Neural cell (in vitro differentiated cells): Measurements from ENCODE around the gene LVRN. TPM values are rescaled to one million over a fixed set of nuclear protein-coding genes. Genes with fewer than 3 reads are reported as not detected.

Experiments
- H2AFZ ChIP-seq: fragments of 200-600, 300-800 bp; sonication (generic), shearing (Covaris generic); 2 replicates; pipeline ENCODE4 v1.6.0; 2014; ENCODE audit warnings: low read depth, mild to moderate bottlenecking, antibody characterized with exemption, low read length, moderate library complexity
- H3F3A ChIP-seq: fragments of 200-600 bp; shearing (Covaris generic); 2 replicates; pipeline ENCODE4 v1.6.1; 2016; ENCODE audit warnings: mild to moderate bottlenecking, moderate library complexity, mixed read lengths, antibody characterized with exemption, low read length; ENCODE audit not compliant: insufficient read depth, poor library complexity, severe bottlenecking
- H3K27ac ChIP-seq: fragments of 200-600, 300-800 bp; sonication (generic), shearing (Covaris generic); 2 replicates; pipeline ENCODE4 v1.5.1; 2014; ENCODE audit warnings: mild to moderate bottlenecking, low read length, moderate library complexity
- H3K27me3 ChIP-seq: fragments of 300-800, 200-600 bp; sonication (generic), shearing (Covaris generic); 2 replicates; pipeline ENCODE4 v1.6.0; 2014; ENCODE audit warnings: mild to moderate bottlenecking, low read depth, low read length, moderate library complexity; ENCODE audit not compliant: insufficient read depth
- H3K36me3 ChIP-seq: fragments of 300-800, 200-600 bp; sonication (generic), shearing (Covaris generic); 2 replicates; pipeline ENCODE4 v1.5.1; 2014; ENCODE audit warnings: mild to moderate bottlenecking, antibody characterized with exemption, low read length, moderate library complexity; ENCODE audit not compliant: insufficient read depth
- H3K4me2 ChIP-seq: fragments of 300-800, 200-600 bp; sonication (generic), shearing (Covaris generic); 2 replicates; pipeline ENCODE4 v1.6.0; 2014; ENCODE audit warnings: mild to moderate bottlenecking, low read length
- H3K4me3 ChIP-seq: fragments of 300-800, 200-600 bp; sonication (generic), shearing (Covaris generic); 2 replicates; pipeline ENCODE4 v1.5.1; 2014; ENCODE audit warnings: mild to moderate bottlenecking, low read length, moderate library complexity
- H3K79me2 ChIP-seq: fragments of 200-600 bp; shearing (Covaris generic); replicated peaks from 2 replicates; pipeline ENCODE4 v1.6.0; 2014; ENCODE audit warnings: mild to moderate bottlenecking, low read length, moderate library complexity; ENCODE audit not compliant: insufficient read depth
- H3K9ac ChIP-seq: fragments of 300-800, 200-600 bp; sonication (generic), shearing (Covaris generic); 2 replicates; pipeline ENCODE4 v1.6.1; 2016; ENCODE audit warnings: mild to moderate bottlenecking, low read length, mixed read lengths
- H3K9me2 ChIP-seq: fragments of 200-600 bp; shearing (Covaris generic); 2 replicates; pipeline ENCODE4 v1.6.1; 2016; ENCODE audit warnings: mild to moderate bottlenecking, low read length, mixed read lengths; ENCODE audit not compliant: insufficient read depth
- H3K9me3 ChIP-seq: fragments of 200-600, 300-800 bp; sonication (generic), shearing (Covaris generic); 2 replicates; pipeline ENCODE4 v1.6.1; 2016; ENCODE audit warnings: mild to moderate bottlenecking, mixed run types, low read length, moderate library complexity, mixed read lengths
- H4K20me1 ChIP-seq: fragments of 200-600 bp; shearing (Covaris generic); 2 replicates; pipeline ENCODE4 v1.6.1; 2016; ENCODE audit warnings: mild to moderate bottlenecking, mixed run types; ENCODE audit not compliant: insufficient read depth
- EP300 ChIP-seq: fragments of 450-650 bp; conservative IDR thresholded peaks from 2 replicates; pipeline ENCODE4 v1.6.1; 2014; ENCODE audit warnings: antibody characterized with exemption, mild to moderate bottlenecking, moderate library complexity; ENCODE audit not compliant: poor library complexity, severe bottlenecking
- EZH2 ChIP-seq: fragments of 200-600, 300-800 bp; shearing (Covaris generic), sonication (generic); IDR thresholded peaks from 2 replicates; pipeline ENCODE4 v1.6.1; 2014; ENCODE audit warnings: antibody characterized with exemption, low read length, borderline replicate concordance, mild to moderate bottlenecking; ENCODE audit not compliant: insufficient read depth, poor library complexity, severe bottlenecking
- MXI1 ChIP-seq: fragments of 450-650 bp; conservative IDR thresholded peaks from 2 replicates; pipeline ENCODE4 v1.6.1; 2014; ENCODE audit warnings: antibody characterized with exemption, mild to moderate bottlenecking; ENCODE audit not compliant: poor library complexity, severe bottlenecking
- POLR2AphosphoS5 ChIP-seq: IDR thresholded peaks from 2 replicates; pipeline ENCODE4 v1.6.1; 2012
- RAD21 ChIP-seq: fragments of 450-650 bp; conservative IDR thresholded peaks from 2 replicates; pipeline ENCODE4 v1.6.1; 2014; ENCODE audit warnings: antibody characterized with exemption, mild to moderate bottlenecking, moderate library complexity
- SMC3 ChIP-seq: fragments of 450-650 bp; conservative IDR thresholded peaks from 2 replicates; pipeline ENCODE4 v1.6.1; 2014; ENCODE audit warnings: antibody characterized with exemption, mild to moderate bottlenecking, moderate library complexity; ENCODE audit not compliant: poor library complexity
- TAF1 ChIP-seq: IDR thresholded peaks from 2 replicates; pipeline ENCODE4 v1.6.1; 2012; ENCODE audit warnings: low read depth
- polyA plus RNA-seq: library from polyadenylated mRNA; depleted of rRNA; stranded (reverse); fragments of >200 nt; gene quantifications from 2 replicates; pipeline ENCODE4 v1.2.3, GENCODE V29; 2014
- TF ChIP-seq, protein P1 (sequence below): IDR thresholded peaks from 2 replicates; pipeline ENCODE4 v1.6.1; 2012; ENCODE audit warnings: borderline replicate concordance
- TF ChIP-seq, protein P2 (sequence below): fragments of 450-650 bp; IDR thresholded peaks from 2 replicates; pipeline ENCODE4 v1.5.1; 2014; ENCODE audit warnings: antibody characterized with exemption, mild to moderate bottlenecking, moderate library complexity; ENCODE audit not compliant: poor library complexity, severe bottlenecking

The LVRN gene
- polyA plus RNA-seq, 1 donor from 2014 or later = 3.5 TPM

DNA sequence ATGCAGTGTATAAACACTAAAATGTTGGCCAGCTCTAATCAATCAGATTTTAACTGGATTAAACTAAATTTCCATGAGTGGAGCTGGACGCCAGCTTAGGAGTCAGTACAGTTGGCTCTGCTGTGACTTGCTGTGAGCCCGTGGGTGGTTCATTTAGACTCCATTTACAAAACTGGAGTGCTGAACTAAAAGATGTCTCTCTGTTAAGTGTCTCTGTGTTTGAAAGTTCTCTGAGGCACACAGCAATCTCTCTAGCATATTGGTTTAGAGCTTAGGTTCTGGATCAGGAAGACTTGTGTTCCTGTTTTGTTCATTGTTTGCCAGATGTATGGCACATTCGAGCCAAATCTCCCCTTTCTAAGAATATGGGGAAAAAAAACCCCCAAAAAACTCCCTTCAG lies 42.0 kb downstream of the LVRN start:
- Histone ChIP-seq H3K27ac (no peak overlapping the region), H4K20me1 (no peaks in the 10 kb centered on the region), H3K9me3 (no peaks in the 10 kb centered on the region), H3K4me3 (no peak overlapping the region), H3F3A (no peaks in the 10 kb centered on the region), H3K79me2 (no peaks in the 10 kb centered on the region), H3K9ac (no peak overlapping the region), H3K27me3 (no peaks in the 10 kb centered on the region), H3K36me3 (no peaks in the 10 kb centered on the region), H3K9me2 (no peaks in the 10 kb centered on the region), H2AFZ (no peak overlapping the region), H3K4me2 (no peak overlapping the region)
- TF ChIP-seq MXI1 = no peak
- TF ChIP-seq EZH2 = no peak
- no peak for TF ChIP-seq SMC3
- TF ChIP-seq TAF1 = no peak
- TF ChIP-seq, protein P1, sequence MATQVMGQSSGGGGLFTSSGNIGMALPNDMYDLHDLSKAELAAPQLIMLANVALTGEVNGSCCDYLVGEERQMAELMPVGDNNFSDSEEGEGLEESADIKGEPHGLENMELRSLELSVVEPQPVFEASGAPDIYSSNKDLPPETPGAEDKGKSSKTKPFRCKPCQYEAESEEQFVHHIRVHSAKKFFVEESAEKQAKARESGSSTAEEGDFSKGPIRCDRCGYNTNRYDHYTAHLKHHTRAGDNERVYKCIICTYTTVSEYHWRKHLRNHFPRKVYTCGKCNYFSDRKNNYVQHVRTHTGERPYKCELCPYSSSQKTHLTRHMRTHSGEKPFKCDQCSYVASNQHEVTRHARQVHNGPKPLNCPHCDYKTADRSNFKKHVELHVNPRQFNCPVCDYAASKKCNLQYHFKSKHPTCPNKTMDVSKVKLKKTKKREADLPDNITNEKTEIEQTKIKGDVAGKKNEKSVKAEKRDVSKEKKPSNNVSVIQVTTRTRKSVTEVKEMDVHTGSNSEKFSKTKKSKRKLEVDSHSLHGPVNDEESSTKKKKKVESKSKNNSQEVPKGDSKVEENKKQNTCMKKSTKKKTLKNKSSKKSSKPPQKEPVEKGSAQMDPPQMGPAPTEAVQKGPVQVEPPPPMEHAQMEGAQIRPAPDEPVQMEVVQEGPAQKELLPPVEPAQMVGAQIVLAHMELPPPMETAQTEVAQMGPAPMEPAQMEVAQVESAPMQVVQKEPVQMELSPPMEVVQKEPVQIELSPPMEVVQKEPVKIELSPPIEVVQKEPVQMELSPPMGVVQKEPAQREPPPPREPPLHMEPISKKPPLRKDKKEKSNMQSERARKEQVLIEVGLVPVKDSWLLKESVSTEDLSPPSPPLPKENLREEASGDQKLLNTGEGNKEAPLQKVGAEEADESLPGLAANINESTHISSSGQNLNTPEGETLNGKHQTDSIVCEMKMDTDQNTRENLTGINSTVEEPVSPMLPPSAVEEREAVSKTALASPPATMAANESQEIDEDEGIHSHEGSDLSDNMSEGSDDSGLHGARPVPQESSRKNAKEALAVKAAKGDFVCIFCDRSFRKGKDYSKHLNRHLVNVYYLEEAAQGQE = no peak
- TF ChIP-seq POLR2AphosphoS5 = no peak
- TF ChIP-seq, protein P2, sequence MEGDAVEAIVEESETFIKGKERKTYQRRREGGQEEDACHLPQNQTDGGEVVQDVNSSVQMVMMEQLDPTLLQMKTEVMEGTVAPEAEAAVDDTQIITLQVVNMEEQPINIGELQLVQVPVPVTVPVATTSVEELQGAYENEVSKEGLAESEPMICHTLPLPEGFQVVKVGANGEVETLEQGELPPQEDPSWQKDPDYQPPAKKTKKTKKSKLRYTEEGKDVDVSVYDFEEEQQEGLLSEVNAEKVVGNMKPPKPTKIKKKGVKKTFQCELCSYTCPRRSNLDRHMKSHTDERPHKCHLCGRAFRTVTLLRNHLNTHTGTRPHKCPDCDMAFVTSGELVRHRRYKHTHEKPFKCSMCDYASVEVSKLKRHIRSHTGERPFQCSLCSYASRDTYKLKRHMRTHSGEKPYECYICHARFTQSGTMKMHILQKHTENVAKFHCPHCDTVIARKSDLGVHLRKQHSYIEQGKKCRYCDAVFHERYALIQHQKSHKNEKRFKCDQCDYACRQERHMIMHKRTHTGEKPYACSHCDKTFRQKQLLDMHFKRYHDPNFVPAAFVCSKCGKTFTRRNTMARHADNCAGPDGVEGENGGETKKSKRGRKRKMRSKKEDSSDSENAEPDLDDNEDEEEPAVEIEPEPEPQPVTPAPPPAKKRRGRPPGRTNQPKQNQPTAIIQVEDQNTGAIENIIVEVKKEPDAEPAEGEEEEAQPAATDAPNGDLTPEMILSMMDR = no peak
- TF ChIP-seq EP300 = no peak
- no peak for TF ChIP-seq RAD21

DNA sequence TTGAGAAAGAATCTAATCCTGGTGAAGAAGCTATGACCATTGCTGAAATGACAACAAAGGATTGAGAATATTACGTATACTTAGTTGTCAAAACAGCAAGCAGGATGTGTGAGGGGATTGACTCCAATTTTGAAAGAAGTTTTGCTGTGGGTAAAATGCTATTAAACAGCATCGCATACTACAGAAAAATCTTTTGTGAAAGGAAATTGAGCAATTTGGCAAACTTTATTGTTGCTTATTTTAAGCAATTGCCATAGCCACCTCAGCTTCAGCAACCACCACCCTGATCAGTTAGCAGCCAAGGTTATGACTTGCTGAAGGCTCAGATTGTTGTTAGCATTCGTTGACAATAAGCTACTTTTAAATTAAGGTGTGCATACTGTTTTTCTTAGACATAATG lies 47.5 kb downstream of the LVRN start:
- H3F3A ChIP-seq = no peaks in the 10 kb centered on the region
- no peaks in the 10 kb centered on the region for H3K79me2 ChIP-seq
- no peaks in the 10 kb centered on the region for H3K9me3 ChIP-seq
- no peaks in the 10 kb centered on the region for H3K9me2 ChIP-seq
- H3K27me3 ChIP-seq = no peaks in the 10 kb centered on the region
- H2AFZ ChIP-seq = no peak overlapping the region
- H3K27ac ChIP-seq = no peak overlapping the region
- H4K20me1 ChIP-seq = no peaks in the 10 kb centered on the region
- H3K36me3 ChIP-seq = no peaks in the 10 kb centered on the region
- no peak for TF ChIP-seq SMC3
- no peak for TF ChIP-seq TAF1
- TF ChIP-seq RAD21 = no peak
- no peak for TF ChIP-seq EP300
- TF ChIP-seq, protein P1 = no peak
- TF ChIP-seq POLR2AphosphoS5 = no peak
- TF ChIP-seq, protein P2 = no peak
- TF ChIP-seq MXI1 = no peak
- no peak for TF ChIP-seq EZH2
- no peak overlapping the region for H3K9ac ChIP-seq
- no peak overlapping the region for H3K4me3 ChIP-seq
- H3K4me2 ChIP-seq = no peak overlapping the region
